GM04504 (cell line): ENCODE results near the gene GADD45B.

Experiments used
- DNase-seq: peaks from one replicate; pipeline ENCODE4 v3.0.0-alpha.2; 2012; ENCODE audit warnings: low read depth

The GADD45B gene, protein sequence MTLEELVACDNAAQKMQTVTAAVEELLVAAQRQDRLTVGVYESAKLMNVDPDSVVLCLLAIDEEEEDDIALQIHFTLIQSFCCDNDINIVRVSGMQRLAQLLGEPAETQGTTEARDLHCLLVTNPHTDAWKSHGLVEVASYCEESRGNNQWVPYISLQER

GRCh38 chr19:2475702-2476450 is at the start of gene GADD45B:
TSS of gene GADD45B (plus strand) at chr19:2476127. CDS start at chr19:2476359, 232 bp downstream.
- DNase-seq, result peak; percentile 96

GRCh38 chr19:2426611-2427428 is 49.1 kb upstream of the GADD45B start:
- no peak for DNase-seq

- DNase-seq, result peak; percentile 91
These were observed 48.3 kb upstream of the GADD45B start, which contains the start of gene TIMM13 for GRCh38 chr19:2427429-2428320. TSS of gene TIMM13 (minus strand) at chr19:2427586. CDS start at chr19:2427533, 53 bp downstream.

DNA sequence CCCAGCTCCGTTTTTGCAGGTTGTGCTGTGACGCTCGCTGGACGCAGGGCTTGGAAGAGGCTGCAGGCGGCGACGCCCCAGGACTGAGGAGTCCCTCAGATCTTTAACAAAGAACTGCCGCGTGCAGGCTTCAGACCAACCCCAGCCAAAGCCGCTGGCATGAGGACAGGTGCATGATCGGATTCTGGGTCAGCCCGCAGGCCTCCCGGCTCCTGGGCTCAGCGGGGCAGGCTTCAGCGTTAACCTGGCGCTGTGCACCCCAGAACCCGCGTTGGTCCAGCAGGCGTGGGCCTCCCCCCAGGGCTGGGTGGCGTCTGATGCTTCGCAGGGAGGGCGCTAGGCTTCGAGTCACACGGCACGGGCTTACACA is 47.6 kb upstream of the GADD45B start:
- DNase-seq, result no peak

DNA sequence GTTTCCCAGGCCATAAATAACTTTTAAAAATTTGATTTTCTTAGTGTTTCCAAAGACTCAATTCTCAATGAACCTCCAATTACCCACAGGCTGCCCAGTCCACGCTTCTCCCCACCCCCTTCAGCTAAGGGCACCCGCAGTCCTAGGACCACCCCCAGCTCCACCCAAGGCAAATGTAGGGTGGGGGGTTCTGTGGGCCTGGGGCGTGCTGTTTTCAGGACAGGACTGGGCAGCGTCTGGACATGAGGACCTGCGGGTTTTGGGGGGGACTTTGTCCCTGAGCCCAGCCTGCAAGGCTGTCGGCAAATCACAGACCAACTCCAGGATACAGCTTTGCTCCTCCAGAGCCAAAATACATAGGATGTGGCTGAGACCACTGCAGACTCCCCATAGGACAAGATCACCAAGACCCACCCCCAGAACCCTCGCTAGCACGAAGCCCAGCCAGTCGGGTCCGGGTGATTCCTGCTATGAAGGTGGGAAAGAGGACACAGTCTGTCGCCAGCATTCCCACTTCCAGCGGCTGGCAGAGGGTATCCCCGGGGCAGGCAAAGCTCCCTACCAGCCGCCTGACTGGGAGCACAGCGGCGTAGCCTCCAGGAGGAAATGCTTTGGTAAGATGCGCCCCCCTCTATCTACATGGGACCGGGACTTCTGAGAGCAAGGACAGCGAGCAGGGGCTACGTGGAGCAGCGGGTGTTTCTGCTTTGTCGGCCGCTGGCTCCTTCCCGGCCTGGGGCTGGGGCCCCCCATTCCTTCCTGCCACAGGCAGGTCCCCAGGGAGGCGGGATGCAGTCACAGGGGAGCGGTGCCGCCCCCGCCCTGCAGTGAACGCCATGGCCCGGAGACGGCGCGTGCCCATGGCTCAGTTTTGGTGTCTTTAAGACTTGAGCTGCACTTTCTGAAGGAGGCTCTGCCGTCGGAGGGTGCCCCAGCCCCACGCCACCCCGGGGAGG is 46.9 kb upstream of the GADD45B start:
- no peak for DNase-seq

DNA sequence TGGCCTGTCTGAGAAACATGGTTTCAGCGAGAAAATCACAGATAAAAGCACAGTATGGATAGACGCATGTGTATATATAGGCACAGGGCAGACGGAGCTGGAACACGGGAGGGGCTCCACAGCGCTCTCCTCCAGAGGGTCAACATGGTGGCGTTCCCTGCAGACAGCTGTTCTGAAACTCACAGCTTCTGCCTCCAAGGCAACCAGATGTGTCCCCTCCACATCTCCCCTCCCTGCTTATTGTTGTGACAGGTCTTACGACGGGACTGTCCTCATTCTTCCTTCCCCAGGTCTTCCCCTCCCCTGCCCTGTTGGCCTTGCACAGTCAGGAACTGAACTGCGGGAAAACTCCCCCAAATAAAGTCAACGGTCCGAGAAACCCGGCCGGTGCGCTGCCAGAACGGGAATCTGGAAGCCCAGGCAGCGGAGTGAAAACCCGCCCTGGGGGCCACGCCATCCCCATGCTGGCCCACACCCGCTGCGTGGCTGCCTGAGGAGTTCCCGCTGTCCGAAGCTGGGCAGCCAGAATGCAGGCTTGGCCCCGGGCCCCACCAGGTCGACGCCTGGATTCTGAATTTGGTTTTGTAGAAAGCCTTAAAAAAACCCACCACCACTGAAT is 45.9 kb upstream of the GADD45B start:
- DNase-seq, result no peak

GRCh38 chr19:2431318-2432055 is 44.4 kb upstream of the GADD45B start:
- DNase-seq, result no peak

- no peak for DNase-seq
These were observed 43.6 kb upstream of the GADD45B start for GRCh38 chr19:2432131-2432848.

GRCh38 chr19:2433854-2434253 is 42.1 kb upstream of the GADD45B start:
- no peak for DNase-seq

GRCh38 chr19:2434267-2434666 is 41.7 kb upstream of the GADD45B start:
- no peak for DNase-seq

DNA sequence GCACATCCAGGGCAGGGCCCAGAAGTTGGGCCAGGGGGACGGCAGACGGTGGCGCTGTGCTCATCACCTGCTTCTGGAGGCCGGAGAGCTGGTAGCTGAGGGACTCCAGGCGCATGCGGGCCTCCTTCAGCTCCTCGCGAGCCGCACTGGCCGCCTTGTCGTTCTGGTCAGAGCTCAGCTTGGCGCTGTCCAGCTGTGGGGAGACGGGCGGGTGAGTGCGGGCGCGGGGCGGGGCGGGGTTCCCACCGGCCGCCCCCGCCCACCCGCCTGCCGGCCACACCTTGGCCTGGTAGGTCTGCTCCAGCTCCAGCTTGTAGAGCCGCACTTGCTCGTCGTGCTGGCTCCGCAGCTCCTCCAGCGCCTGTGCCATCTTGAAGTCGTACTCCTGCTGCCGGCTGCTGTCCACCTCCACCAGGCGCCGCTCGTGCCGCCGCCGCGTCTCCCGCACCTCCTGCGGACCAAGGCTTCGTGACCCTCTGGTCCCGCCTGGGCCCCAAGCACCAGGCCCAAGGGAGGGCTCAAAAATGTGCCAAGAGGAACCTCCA is 41.1 kb upstream of the GADD45B start:
- DNase-seq, result no peak

- no peak for DNase-seq
These were observed 39.5 kb upstream of the GADD45B start for GRCh38 chr19:2436384-2436783.

- DNase-seq, result no peak
These were observed 39.0 kb upstream of the GADD45B start for GRCh38 chr19:2436926-2437325.

GRCh38 chr19:2438178-2438577 is 37.7 kb upstream of the GADD45B start:
- no peak for DNase-seq

GRCh38 chr19:2440515-2440914 is 35.4 kb upstream of the GADD45B start:
- DNase-seq, result no peak

GRCh38 chr19:2441096-2441752 is 34.7 kb upstream of the GADD45B start:
- no peak for DNase-seq

DNA sequence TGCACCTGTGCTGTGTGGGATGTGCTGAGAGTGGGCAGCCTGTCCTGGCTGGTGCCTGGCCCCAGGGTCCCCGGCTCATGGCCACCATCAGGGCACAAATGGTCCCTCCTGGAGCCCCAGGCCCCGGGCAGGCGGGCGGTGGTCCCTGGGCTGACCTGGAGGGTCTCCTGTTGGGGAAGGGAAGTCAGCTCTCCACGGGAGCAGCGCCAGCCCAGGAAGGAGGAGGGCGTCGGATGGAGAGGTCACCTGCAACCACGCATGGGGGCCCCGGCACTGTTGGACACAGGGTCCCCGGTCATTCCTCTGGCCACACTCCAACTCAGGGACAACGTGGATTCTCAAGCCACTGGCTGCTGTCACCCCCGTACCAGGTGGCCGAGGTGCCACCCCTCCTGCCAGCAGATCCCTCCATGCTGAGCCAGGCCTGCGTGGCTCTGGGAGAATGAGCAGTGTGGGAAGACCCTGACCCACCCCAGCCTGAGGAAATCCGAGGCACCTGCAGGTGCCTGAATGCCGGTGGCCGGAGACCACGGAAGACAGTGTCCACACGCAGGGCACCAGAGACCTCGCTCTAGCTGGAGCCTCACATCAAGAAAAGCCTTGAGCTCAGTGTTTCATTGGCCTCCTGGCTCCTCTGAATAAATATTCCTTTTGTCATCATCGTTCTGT is 32.7 kb upstream of the GADD45B start:
- DNase-seq, result no peak
